ENCODE results near the gene SCRN2.

The SCRN2 gene

DNA sequence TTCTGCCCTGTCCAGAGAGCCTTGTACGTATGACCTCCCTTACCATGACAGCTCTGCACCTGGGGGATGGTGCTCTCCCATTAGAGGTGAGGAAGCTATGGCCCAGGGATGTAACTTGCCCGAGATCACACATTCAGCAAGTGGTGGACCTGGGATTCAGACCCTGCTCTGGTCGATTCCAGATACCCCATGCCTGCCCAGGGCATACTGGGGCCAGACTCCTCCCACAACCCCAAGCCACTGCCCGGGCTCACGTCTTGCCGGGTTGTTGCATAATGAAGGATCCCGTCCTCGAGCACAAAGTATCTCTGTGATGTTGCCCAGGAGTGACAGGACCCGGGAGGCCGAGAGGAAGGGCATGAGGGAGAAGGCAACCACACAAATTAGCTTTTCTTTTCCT, 21.6 kb downstream of the SCRN2 start:
- DNase-seq, result no peak

DNA sequence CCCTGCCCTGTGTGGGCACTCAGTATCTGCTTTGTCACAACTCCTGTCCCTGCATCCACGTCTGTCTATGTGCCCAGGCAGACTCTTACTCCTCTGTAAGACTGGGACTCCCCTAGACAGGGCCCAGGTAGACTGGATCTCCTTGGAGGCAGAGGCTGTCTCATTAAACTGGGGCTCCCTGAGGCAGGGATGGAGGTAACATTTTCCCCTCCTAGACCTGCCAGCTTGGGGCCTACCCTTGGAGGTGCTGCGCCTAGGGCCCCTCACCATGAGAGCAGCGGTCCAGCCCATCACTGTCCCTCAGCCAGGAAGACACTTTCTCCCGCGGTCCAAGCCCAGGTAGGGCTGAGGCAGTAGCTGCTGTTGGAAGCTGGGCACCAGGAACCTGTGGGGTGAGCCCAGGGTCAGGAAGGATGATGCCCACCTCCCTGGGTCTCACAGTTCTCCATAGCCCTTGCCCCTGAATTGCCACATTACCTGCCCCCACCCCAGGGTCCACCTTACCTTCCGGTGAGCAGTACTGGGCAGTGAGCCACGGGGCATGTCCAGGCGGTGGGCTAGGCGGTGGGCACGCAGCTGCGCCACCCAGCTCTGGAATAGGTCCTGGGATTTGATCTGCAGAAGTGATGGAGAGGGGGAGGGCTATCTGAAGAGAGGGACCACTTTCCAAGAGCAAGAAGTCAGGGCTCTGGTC, 22.9 kb downstream of the SCRN2 start:
- DNase-seq, result no peak

DNA sequence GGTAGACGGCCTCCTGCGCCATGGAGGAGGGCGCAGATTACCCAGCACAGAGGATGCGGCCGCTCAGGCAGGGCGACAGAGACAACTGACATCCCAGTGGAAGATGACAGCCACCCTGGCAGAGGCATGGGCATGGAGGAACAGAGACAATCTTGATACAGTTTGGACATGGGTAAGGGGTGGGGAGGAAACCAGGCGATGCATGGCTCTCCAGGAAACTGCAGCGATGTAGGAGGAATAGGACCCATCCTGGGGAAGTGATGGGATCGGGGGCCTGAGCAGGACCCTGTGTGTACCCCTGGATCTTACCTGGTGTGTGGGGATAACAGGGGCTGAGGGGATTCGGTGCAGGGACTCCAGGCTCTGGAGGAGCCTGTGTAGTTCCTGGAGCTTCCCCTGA, 24.1 kb downstream of the SCRN2 start:
- no peak for DNase-seq

DNA sequence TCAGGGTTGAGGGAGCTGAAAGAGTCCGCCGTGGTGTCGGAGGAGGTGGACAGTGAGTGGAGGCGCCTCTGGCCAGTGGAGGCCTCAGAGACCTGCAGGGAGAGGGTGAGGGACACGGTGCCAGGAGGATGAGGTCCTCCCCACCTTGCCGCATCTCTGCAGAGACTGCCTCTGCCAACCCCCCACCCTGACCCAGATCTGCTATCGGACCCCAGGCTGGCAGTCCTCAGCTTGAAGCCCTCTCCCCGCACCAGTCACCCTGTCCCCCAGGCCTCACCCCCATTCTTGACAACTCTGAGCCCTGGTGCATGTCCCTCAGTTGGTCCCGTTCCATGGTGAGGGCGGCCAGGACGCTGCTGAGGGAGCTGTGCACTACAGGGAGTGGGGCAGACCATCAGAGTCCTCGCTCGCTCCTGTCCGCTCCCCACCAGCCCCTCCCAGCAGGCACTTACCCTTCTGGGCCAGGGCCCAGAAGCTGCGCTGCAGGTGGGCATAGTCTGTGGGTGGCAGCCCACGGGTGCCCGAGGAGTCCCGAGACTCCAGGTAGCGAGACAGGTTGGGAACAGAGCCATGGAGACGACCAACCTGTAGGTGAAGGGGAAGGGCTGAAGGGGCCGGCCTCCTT, 24.9 kb downstream of the SCRN2 start:
- no peak for DNase-seq

DNA sequence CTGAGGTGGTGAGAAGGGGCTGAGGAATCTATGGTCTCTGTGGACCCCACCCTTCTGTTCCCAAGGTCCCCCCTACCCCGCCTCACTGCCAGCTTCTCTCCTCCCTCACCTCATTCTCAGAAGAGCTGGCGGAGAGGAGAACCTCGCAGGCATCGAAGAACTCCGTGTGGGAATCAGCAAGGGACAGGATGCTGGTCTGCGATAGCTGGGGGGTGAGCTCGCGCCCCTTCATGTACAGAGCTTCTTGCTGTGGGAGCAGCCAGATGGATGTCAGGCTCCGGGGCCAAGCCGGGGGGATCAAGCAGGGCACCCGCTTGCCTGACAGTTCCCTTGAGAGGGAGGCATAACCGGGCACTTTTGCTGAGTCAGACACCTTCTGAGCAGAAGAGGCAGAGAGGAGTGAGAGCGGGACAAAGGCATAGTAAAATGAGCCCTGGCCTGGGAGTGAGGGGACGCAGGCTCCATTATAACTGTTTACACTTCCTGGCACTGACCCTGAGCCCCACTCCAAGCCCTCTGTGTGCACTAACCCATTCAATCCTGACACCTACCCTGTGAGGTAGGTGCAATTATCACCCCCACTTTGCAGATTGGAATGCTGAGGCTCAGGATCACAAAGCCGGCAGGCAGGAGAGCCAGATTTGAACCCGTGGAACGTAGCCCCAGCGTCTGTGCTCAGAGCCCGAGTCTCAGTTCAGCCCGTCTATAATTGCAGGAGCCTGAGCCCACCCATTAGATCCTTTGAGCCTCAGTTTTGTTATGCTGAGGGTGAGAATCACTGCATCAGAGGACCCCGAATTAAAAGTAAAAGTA, 25.8 kb downstream of the SCRN2 start:
- no peak for DNase-seq

DNA sequence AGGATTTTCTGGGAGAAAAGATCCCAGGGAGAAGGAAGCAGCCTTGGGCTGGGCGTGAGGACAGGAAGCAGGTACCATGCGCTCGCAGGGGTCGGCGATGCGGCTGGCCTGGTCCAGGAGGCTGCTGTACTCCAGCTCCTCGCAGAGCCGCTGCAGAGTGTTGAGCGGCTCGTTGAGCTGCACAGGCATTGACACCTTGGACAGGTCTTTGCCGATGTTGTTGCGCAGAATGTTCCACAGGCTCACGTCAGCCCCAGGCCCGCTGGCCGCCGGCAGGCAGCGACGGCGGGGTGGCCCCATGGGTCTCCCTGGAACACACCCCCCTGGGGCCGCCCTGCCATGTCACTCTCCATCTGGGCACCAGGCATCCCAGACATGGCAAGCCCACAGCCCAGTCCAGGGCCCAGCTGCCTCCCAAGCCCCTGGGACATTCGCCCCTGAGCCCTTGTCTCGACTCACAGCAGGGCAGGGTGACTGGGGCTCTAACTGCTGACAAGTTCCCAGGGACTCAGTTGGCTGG, 27.5 kb downstream of the SCRN2 start:
- no peak for DNase-seq

DNA sequence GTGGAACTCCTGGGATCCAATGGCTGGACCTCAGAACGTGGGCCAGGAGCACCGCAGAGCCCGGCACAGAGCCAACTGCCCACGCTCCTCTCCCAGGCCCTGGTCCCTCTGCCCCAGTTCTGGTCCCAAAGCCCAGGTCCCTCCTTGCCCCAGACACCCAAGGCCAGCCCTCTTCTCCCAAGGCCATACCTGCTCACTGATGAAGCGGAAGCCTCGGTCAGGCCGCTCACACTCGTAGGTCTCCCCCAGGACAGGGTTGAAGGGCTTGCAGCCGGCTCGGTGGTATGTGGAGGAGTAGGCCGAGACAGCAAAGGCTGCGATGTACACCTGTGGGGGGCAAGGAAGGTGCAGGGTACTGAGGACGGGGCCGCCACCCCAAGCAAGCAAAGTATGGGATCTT, 28.0 kb downstream of the SCRN2 start:
- DNase-seq, result no peak

DNA sequence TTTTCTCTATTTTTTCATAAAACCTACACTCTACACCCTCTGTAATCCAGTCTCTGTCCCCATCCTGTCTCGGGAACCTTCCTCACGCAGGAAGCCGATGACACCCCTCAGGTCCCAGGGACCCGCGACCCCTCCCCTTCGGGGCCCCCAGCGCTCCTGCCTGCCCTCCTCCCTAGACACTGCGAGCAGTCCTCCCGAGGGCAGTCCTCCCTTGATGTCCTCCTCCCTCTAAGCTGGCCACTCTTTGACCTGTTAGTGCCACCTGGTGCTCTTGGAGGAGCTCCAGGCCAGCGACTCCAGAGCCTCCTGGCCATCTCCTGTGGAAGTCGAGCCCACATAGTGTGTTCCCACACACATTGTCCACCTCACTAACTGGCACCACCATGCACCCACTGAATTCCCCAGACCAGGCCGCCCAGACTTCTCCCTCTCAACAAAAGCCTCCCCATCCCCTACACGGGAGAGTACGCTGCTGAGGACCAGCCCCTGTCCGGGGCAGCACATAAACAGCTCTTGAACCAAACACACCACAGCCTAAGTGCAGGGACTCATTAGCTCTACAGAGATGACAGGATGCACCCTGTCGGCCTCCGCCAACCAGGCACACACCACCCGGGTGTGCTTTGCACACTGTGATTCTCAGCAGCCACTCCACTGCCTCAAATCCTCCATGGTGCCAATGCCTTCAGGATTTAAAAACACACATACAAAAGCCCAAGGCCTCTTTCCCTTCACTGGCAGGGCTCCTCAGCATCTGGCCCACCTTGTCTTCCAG, 28.7 kb downstream of the SCRN2 start:
- no peak for DNase-seq

DNA sequence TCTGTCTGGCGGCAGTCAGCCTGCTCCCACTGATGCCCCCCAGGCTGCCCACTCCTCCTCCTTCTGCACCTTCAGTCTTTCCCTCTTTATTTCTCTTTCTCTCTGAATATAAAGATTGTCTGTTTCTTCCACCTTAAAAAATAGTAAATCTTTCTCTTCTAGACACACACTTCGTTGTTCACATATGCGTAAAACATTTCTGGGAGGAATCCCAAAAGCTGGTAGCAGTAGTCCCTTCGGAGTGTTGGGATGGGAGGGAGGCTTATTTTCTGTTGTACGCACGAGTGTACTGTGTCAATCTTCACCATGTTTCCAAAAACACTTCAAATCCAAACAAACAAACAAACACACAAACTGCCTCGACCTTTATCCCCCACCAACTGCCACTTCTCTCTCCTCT, 29.4 kb downstream of the SCRN2 start:
- no peak for DNase-seq

DNA sequence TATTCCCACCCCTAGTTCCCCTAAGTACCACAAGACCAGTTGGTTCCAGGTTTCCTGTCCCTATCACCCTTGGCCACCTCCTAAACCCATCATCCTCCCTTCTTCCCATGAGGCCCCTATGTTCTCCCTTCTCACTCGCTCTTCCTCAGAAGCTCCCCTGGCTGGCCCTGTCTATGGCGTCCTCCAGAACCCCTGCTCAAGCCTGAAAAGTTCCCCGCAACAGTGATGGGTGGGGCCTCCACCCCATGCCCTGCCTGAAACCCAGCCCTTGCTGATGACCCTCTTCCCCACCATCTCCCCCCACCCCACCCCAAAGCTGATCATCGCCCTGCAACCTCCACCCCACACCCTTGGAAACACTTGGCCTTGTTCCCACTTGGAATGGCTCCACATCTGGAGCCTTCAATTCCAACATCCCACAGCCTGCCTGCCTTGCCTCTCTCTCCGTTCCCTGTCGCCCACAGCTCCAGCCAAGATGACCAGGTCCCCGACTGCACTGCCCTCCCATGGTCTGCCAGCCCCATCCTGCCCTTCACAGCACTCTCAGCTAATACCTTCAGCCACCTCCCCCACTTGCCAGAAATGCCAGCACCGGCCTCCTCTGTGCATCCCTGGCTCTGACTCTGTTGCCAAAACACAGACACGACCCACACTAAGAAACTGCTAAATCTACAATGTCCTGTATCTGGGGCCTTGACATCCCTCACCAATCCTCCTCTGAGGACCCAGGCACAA, 30.0 kb downstream of the SCRN2 start:
- no peak for DNase-seq

DNA sequence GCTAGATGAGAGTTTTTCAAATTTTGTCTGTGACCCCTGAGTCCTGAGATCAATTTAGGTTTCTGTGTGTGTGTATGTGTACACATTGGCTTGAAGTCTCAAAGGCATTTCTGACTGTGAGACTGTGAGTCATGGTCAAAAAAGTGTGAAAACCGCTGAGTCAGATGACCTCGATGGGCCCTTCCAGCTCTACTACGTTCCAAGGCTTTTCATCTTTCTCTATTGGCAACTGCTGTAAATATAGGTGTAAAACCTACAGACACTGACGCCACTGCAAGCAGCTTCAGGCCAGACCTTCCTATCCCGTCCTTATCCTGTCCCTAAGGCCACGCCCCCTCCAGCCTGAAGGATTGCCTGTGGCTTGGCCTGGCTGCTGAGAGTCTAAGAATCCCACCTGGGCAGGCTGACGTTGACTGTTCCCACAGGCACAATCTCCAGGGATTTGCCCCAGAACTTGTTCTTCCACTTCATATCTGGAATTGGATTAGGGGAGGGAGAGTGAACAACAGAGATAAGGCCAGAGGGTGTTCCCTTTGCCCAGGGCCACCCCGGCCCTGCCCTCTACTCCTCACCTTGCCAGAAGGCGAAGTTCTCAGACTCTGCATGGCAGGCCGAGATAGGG, 30.8 kb downstream of the SCRN2 start:
- DNase-seq, result no peak

DNA sequence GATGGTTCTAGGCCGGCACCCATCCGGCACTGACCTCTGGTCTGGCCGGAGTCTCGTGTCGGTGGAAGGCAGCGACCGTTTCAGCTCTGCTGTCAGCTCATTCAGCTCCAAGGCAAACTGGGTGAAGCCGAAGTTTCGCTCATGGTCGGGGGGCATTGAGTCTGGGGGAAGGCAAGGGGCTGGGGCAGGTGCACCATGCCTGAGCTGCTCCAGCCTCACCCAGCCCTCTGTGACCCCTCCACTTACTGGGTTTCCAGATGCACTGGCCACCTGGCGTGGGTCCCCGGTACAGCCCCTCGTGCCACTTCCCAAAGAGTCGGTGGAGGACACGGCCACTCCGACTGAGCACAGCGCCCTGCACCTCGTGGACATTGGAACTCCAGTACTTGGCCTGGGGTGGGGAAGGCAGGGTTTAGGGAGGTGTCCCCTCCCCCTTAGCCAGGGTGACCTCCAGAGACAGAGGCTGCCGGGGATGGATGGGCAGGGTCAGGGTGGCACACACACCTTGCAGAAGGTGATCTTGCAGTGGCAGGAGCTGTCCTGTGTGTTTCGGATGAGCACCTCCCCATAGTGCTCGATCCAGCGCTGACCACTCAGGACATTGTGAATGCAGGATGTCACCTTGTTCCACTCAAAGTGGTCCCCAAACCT, 32.1 kb downstream of the SCRN2 start:
- DNase-seq, result no peak

DNA sequence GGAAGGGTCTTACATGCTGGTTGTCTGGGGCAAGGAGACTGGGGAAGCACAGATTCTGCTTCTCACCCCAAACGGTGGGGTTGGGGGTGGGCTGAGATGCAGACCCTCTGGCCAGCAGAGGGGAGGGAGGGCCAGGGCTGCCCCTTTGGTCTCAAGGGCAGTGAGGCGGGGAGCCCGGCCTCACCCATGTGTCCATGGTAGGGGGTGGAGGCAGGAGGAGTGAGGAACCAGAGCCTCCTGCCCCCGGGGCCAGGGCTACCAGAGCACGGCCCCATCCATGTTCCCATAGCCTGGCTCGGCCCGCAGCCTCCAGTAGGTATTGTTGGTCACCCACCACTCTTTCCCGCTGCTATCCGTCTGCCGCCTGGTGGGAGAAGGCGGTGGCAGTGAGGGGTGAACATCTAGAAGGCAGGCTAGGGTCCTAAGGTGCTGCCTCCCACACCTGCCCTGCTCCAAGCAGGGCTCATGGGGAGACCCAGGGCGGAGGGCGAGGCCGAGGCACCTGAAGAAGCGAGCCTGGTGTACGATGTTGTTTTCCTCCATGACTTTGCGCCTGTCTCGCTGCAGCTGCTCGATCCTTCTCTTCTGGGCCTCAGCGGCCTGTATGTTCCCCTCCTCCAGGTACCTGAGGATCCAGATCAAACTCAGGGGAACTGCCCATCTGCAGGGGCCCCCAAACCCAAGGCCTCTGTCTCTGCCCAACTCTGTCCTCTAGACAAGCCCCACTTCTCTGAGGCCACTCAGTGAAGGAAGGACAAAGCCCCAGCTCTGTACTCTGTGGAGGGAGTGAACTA, 32.8 kb downstream of the SCRN2 start:
- no peak for DNase-seq

DNA sequence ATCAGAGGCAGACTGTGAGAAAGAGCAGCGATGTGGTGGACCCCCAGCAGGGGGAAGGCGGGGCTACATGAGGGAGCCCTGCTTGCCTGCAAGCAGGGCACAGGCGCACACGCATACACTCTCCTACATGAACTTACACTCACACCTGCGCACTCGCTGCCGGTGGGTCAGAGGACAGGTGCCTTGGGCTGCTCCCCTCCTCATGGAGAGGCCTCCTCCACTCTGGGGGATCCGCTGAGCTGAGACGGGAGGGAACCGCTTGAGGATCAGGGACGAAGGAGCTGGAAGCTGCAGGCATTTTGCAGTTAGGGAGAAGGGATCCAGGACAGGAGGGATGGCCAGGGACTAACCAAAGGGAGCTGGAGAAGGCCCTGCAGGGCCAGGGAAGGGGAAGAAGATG, 33.7 kb downstream of the SCRN2 start:
- no peak for DNase-seq

DNA sequence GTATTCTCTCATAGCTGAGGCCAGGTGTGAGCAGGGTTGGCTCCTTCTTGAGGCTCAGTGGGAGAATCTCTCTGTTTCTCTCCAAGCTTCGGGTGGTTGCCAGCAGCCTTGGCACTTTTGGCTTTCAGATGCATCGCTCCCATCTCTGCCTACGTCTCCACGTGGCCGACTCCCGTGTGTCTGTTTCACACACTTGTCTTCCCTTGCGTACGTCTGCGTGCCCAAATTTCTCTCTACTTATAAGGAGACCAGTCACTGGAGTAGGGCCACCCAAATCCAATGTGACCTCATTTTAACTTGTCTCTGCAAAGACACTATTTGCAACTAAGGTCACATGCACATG, 34.2 kb downstream of the SCRN2 start:
- DNase-seq, result no peak

DNA sequence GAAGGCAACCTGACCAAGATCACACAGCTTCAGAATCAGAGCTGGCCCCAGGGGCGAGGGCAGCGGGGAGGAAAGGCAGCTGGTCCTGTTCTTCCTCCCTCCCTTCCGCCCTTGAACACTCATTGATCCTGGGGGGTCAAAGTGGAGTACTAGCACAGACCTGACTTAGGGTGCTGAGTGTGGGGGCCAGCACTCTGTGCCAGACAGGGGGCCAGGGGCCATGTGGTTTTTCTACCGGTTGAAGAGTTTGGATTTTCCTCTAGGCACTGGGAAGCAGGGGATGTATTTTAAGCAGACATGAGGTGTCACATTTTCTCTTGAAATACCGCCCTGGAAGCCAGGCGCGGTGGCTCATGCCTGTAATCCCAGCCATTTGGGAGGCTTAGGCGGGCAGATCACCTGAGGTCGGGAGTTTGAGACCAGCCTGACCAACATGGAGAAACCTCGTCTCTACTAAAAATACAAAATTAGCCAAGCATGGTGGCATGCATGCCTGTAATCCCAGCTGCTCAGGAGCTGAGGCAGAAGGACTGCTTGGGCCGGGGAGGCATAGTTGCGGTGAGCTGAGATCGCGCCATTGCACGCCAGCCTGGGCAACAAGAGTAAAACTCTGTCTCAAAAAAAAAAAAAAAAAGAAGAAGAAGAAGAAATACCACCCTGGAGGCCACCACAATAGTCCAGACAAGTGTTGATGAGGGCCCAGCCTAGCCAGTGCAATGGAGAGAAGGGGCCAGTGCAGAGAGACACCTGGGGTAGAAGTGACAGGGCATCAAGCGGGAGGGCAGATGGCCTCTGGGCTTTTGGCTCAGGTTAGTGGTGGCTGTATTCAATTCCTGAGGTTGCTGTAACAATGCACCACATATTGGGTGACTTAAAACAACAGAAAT, 34.8 kb downstream of the SCRN2 start:
- no peak for DNase-seq

DNA sequence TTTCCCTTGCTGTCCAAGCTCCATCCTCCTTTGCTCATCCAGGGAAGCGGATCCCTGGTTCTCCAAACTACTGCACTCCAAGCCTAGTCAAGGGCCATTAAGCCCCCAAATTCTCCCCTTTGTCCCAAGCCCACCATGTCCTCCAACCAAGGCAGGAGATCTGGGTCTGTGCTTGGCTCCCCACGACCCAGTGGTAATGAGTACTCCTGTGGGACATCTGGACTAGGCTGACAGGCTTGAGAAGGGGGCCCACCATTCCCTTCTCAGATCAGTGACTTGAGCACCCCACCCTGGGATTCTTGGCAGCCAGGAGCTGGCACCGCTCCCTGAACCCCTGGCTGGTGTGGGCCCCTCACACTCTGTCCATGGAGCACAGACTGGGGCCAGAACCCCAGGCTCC, 36.6 kb downstream of the SCRN2 start:
- DNase-seq, result no peak

DNA sequence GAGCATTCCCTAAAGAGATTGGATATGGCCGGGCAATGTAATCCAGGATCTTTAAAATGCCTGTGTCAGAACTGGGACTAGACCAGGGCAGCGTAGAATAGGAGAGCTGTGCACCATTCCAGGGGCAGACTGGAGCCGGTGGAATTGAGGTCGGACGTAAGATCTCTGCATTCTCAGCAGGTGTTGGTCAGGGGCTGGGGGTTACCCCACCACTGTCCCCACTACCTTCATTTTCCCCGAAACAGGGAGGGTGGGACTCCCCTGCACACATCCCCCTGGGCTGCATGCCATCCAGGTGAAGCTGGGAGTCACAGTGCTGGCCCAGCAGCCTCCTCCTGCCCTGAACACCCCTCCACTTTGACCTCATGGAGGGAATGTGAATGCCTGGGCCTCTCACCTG, 37.3 kb downstream of the SCRN2 start:
- DNase-seq, result no peak

DNA sequence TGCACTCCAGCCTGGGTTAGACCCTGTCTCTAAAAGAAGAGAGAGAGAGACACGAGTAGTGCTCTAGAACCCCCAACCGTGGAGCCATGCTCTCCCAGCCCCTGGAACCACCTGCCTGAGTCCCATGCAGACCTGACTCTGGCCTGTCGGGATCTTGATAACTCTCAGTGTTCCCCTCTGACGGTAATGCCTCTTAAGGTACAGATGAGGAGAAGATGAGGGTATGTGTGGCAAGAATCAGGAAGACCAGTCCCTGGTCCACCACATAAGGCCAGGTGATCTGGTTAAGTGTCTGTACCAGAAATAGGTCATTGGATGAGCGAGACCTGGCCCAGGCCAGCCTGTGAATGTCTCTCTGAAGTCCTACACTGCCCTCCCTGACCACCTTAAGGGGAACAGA, 37.9 kb downstream of the SCRN2 start:
- no peak for DNase-seq
